RPMI8226 (cell line): ENCODE results near the gene AK2.

ENCODE experiments used
- DNase-seq: peaks from one replicate; pipeline ENCODE4 v3.0.0-alpha.2; 2015

Gene AK2

DNA sequence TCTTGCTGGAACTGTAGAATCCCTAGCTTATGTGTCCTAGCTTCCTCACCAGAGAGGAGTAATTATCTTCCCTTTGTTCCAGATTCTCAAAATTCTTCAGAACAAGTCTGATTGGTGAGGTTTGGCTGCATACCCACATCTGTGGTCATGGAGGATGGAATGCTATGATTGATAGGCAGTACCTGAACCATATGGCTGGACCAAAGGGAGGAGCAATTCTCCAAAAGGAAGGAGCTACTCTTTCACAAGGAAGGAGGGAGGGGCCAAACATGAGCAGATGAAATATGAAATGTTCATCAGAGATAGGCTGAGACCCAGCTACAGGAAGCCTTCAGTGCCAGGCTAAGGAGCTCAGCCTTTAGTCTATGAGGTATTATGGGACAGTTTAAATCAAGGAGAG lies 67.1 kb downstream of the AK2 start:
- no peak for DNase-seq

GRCh38 chr1:32967888-32968568 lies 68.7 kb downstream of the AK2 start:
- DNase-seq: no peak

DNA sequence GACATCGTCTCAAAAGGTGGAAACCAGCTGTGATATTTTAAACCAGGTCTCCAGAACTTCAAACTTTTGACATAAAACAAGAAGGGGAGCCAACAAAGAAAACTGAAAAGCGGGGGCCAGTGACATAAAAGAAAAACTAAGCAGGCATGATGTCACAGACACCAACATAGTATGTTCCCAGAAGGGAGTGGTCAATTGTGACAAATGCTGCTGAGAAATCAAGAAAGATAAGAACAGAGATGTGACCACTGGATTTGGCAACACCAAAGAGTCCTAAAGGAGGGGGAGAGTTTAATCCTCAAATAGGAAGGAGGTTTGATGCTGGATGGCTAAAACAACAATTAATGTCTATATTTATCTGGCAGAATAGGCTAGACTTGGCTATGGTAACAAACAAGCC lies 69.8 kb downstream of the AK2 start:
- no peak for DNase-seq

DNA sequence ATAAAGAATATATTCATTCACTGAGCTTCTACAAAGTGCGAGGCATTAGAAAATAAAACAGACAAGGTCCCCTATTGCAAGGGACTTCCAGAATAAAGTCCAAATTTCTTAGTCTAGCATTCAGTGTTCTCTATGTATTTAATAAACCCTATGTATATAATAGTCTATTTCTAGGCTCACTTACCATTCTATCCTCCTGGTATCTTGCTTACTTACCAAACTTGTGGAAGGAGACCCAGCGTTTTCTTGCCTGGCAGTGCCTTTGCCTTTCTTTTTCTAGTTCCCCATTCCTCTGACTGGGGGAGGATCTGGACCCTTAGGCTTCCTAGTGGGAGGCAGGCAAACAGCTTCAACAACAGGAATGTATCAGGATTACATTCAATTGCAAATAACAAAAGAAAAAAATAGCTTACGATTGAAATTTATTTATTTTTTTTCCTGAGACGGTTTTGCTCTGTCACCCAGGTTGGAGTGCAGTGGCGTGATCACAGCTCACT lies 71.4 kb downstream of the AK2 start:
- DNase-seq: no peak

- peak; percentile 98 for DNase-seq
Measured at GRCh38 chr1:32964461-32965250, 72.0 kb downstream of the AK2 start, which contains the start of gene RNF19B. RNF19B (minus strand) TSS chr1:32964809; CDS start chr1:32964685, 124 bp downstream.

- DNase-seq: peak; percentile 72
Measured at GRCh38 chr1:32963746-32964460, 72.8 kb downstream of the AK2 start.

DNA sequence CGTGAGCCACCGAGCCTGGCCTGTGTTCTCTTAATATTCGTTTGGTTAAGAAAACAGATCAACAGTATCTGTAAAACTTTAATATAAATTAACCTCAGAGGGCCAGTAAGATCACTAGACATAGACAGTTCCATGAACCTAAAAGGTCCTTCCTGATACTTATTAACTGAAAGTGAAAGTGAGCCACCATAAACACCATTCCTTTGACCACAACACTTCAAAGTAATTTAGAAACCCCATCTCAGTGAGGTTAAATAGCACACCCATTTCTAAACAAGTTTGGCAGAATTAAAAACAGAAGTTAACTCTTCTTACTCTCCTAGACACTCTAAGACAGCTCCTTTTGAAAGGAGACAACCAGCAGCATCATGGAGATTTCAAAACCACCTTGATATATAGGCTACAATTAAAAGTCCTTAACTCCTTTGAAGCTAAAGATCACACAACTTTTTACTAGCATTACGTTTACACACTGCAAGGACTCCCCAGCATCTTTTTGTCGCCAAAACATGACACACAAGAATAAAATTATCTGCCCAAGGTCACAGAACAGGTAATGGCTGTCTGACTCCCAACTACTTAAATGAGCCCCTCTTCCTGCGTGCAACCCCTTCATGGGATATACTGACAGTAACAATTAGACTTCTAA lies 74.3 kb downstream of the AK2 start:
- DNase-seq: peak; percentile 62

- DNase-seq: no peak
Measured at GRCh38 chr1:32960819-32961355, 75.8 kb downstream of the AK2 start.

DNA sequence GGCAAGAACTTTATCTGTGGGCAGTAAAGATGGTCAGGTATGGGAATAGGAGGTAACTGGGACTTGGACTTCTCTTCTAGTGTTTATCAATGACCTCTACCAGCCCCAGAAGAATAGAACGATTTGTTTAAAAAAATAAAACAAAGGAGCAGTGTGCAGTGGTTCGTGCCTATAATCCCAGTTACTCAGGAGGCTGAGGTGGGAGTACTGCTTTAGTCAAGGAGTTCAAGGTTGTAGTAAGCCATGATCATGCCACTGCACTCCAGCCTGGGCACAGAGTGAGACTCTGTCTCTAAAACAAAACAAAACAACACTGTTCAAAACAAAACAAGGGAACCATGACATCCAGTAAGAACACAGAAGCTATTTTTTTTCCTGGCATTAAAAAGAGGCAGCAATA lies 76.3 kb downstream of the AK2 start:
- DNase-seq: no peak

DNA sequence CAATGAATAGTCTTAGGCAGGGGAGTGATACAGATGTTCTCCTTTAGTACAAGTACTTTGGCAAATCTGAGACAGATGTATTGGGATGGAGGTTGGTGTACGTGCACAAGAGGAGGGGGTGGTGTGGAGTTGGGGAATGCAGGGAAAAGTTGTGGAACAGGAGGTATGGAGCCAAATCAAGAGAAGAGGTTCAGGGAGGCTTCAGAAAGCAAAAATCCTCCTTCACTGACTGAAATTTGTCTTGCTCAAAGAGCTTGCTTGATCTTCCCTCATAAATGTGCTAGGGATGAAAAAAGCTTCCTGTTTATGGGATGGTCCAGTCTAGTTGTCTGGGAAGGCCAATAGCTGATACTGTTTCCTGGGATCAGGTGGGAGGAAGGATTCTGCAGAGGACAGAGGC lies 77.9 kb downstream of the AK2 start:
- DNase-seq: no peak
